ENCODE measurements around the gene PLA2G4E. TPM values are rescaled to one million over a fixed set of nuclear protein-coding genes. Genes with fewer than 3 reads are reported as not detected.
A peak's percentile ranks its signal among the peaks of the same experiment; 100 is the strongest.

The PLA2G4E gene
- total RNA-seq, 2 donors from 2014 or later = not detected

- Mint-ChIP-seq H3K4me1 (peaks cover 7% of the 10 kb centered on the region), H3K36me3 (ENCODE audit: low read depth) (peaks cover 15% of the 10 kb centered on the region), H3K4me3 (no peak overlapping the region), H3K27me3 (ENCODE audit: insufficient read depth) (no peaks in the 10 kb centered on the region), H3K27ac (no peak overlapping the region), H3K9me3 (no peaks in the 10 kb centered on the region)
- Histone ChIP-seq H3K27ac (ENCODE audit: low read depth, low read length) (no peak overlapping the region), H3K4me1 (ENCODE audit: control insufficient read depth, insufficient read depth, low read length) (peaks cover 7% of the 10 kb centered on the region), H3K4me3 (ENCODE audit: low read length) (no peak overlapping the region), H3K9me3 (ENCODE audit: control insufficient read depth, low read length) (no peaks in the 10 kb centered on the region), H3K36me3 (ENCODE audit: control insufficient read depth, insufficient read depth, low read length) (peaks cover 25% of the 10 kb centered on the region), H3K27me3 (ENCODE audit: control insufficient read depth, insufficient read depth, low read length, poor library complexity, severe bottlenecking) (no peaks in the 10 kb centered on the region), H3K9ac (ENCODE audit: extremely low read depth, low read length, poor library complexity, severe bottlenecking) (no peak overlapping the region)
- TF ChIP-seq CTCF (conservative IDR thresholded peaks at IDR 0.05) = no peak
- WGBS, 2 experiments (ENCODE audit: insufficient coverage in 1 of 2, insufficient read length in 1 of 2) = 88 to 96% methylated on average over 1 to 3 of the region's 3 CpGs
- DNase-seq = peak; percentile 6
Observed at GRCh38 chr15:41948490-41948889, 72.4 kb downstream of the PLA2G4E start.

GRCh38 chr15:41946970-41947369 is 73.9 kb downstream of the PLA2G4E start:
- no peak for TF ChIP-seq CTCF (conservative IDR thresholded peaks at IDR 0.05)
- DNase-seq = peak; percentile 30
- Histone ChIP-seq H3K36me3 (ENCODE audit: control insufficient read depth, insufficient read depth, low read length) (peaks cover 17% of the 10 kb centered on the region), H3K27me3 (ENCODE audit: control insufficient read depth, insufficient read depth, low read length, poor library complexity, severe bottlenecking) (no peaks in the 10 kb centered on the region), H3K9ac (ENCODE audit: extremely low read depth, low read length, poor library complexity, severe bottlenecking) (no peak overlapping the region), H3K4me3 (ENCODE audit: low read length) (no peak overlapping the region), H3K27ac (ENCODE audit: low read depth, low read length) (no peak overlapping the region), H3K4me1 (ENCODE audit: control insufficient read depth, insufficient read depth, low read length) (peaks cover 7% of the 10 kb centered on the region), H3K9me3 (ENCODE audit: control insufficient read depth, low read length) (no peaks in the 10 kb centered on the region)
- Mint-ChIP-seq H3K27me3 (ENCODE audit: insufficient read depth) (no peaks in the 10 kb centered on the region), H3K4me3 (no peak overlapping the region), H3K27ac (peak overlapping the region; percentile 18), H3K4me1 (peaks cover 7% of the 10 kb centered on the region), H3K9me3 (no peaks in the 10 kb centered on the region), H3K36me3 (ENCODE audit: low read depth) (peaks cover 4% of the 10 kb centered on the region)
- 89% methylated on average over 2 of the region's 2 CpGs; no CpG with 5 or more reads in 1 of the 2 experiments for WGBS, 2 experiments (ENCODE audit: insufficient coverage in 1 of 2, insufficient read length in 1 of 2)

- H3K9ac ChIP-seq (ENCODE audit: extremely low read depth, low read length, poor library complexity, severe bottlenecking) = no peak overlapping the region
- H3K4me3 ChIP-seq (ENCODE audit: low read length) = no peak overlapping the region
- H3K27ac ChIP-seq (ENCODE audit: low read depth, low read length) = no peak overlapping the region
- peaks cover 7% of the 10 kb centered on the region for H3K4me1 ChIP-seq (ENCODE audit: control insufficient read depth, insufficient read depth, low read length)
- 92 to 94% methylated on average over 9 to 11 of the region's 11 CpGs for WGBS, 2 experiments (ENCODE audit: insufficient coverage in 1 of 2, insufficient read length in 1 of 2)
- peaks cover 15% of the 10 kb centered on the region for H3K36me3 ChIP-seq (ENCODE audit: control insufficient read depth, insufficient read depth, low read length)
- no peaks in the 10 kb centered on the region for H3K9me3 ChIP-seq (ENCODE audit: control insufficient read depth, low read length)
- Mint-ChIP-seq H3K4me3 (no peak overlapping the region), H3K4me1 (peaks cover 7% of the 10 kb centered on the region), H3K27me3 (ENCODE audit: insufficient read depth) (no peaks in the 10 kb centered on the region), H3K27ac (no peak overlapping the region), H3K9me3 (no peaks in the 10 kb centered on the region), H3K36me3 (ENCODE audit: low read depth) (peaks cover 4% of the 10 kb centered on the region)
- peak; percentile 42 for DNase-seq
- no peaks in the 10 kb centered on the region for H3K27me3 ChIP-seq (ENCODE audit: control insufficient read depth, insufficient read depth, low read length, poor library complexity, severe bottlenecking)
- no peak for TF ChIP-seq CTCF (conservative IDR thresholded peaks at IDR 0.05)
Observed at GRCh38 chr15:41945731-41946130, 75.1 kb downstream of the PLA2G4E start.
